ENCODE measurements around the gene PCK2.
A peak's percentile ranks its signal among the peaks of the same experiment; 100 is the strongest.

PCK2 gene

GRCh38 chr14:24084440-24084839 is 9.7 kb upstream of the PCK2 start:
- DNase-seq (ENCODE audit: low spot score), result no peak
- H3K4me3 ChIP-seq, result no peak overlapping the region
- H3K27ac ChIP-seq, result no peak overlapping the region
- TF ChIP-seq, protein P1, sequence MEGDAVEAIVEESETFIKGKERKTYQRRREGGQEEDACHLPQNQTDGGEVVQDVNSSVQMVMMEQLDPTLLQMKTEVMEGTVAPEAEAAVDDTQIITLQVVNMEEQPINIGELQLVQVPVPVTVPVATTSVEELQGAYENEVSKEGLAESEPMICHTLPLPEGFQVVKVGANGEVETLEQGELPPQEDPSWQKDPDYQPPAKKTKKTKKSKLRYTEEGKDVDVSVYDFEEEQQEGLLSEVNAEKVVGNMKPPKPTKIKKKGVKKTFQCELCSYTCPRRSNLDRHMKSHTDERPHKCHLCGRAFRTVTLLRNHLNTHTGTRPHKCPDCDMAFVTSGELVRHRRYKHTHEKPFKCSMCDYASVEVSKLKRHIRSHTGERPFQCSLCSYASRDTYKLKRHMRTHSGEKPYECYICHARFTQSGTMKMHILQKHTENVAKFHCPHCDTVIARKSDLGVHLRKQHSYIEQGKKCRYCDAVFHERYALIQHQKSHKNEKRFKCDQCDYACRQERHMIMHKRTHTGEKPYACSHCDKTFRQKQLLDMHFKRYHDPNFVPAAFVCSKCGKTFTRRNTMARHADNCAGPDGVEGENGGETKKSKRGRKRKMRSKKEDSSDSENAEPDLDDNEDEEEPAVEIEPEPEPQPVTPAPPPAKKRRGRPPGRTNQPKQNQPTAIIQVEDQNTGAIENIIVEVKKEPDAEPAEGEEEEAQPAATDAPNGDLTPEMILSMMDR (IDR thresholded peaks at IDR 0.05), result no peak

DNA sequence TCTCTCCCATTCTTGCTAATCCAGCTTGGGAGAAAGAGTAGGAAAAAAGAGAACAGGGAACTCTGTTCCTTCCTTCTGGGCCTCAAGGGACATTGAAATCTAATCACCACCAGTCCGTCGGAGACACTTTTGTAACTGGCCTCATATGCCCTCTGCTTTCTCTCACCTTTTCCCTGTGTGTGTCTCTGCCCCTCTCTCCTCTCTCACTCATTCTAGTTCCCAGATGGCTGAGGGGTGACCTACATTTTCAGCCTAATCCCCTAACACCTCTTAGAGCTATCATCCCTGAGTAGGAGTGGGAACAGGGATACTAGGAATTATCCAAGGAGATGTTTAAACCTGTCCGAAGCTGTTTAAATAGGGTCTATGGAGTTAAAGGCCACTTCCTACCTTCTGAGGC is 8.9 kb upstream of the PCK2 start:
- Histone ChIP-seq H3K27ac (no peak overlapping the region), H3K4me3 (no peak overlapping the region)
- DNase-seq (ENCODE audit: low spot score), result no peak
- TF ChIP-seq, protein P1 (IDR thresholded peaks at IDR 0.05), result no peak

DNA sequence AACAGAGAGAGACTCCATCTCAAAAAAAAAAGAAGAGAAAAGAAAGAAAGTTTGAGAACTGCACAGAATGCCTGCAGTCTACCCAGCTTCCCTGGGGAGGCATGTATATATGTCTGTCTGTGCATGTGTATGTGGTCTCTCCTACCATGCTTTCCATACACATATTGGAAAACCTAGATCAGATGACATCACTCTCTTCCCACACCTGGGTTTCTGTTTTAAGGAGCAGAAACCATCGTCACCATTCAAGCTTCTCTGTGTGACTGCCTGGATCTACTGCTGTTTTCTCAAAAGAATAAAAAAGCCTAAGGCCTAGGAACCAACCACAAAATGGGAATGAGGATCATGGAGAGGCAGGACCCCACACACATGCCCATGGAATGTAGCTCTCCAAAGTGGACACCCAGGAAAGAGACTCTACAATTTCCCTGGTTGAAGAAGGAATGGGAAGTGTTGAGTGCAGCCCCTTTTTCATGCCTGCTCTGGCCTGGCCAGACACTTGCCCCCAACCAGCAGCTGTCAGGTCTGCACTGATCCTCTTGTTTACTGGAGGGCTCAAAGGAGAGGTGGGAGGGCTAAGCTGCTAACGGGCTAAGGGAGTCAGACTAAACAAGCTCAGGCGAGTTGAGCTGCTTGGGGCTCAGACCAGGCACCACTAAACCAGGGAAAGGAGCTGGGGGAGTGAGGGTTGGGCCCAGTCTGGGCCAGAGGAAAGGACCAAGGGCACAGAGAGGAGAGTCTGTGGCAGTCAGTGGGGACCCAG is 7.7 kb upstream of the PCK2 start:
- TF ChIP-seq, protein P1 (IDR thresholded peaks at IDR 0.05), result no peak
- no peak overlapping the region for H3K4me3 ChIP-seq
- no peak for DNase-seq (ENCODE audit: low spot score)
- no peak overlapping the region for H3K27ac ChIP-seq

DNA sequence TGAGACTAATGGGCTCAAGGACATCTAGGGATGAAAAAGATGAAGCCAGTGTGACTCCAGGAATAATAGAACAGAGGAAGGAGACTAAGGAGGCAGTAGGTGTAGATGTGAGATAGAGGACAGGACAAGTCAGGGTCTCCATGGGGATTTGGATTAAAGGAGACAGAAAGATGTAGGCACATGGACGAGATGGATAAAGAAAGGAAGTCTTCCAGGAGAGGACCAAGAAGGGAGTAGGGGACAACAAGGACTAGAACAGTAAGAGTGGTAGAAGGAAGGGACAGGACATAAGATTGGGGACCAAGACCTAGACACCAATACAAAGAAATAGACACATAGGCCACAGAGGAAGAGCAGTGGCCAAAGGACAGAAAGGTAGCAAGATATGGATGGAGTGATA is 7.1 kb upstream of the PCK2 start:
- Histone ChIP-seq H3K27ac (no peak overlapping the region), H3K4me3 (no peak overlapping the region)
- TF ChIP-seq, protein P1 (IDR thresholded peaks at IDR 0.05), result no peak
- DNase-seq (ENCODE audit: low spot score), result no peak

- Histone ChIP-seq H3K4me3 (no peak overlapping the region), H3K27ac (no peak overlapping the region)
- TF ChIP-seq, protein P1 (IDR thresholded peaks at IDR 0.05), result no peak
- DNase-seq (ENCODE audit: low spot score), result no peak
Measured at GRCh38 chr14:24088095-24088494, 6.0 kb upstream of the PCK2 start.

DNA sequence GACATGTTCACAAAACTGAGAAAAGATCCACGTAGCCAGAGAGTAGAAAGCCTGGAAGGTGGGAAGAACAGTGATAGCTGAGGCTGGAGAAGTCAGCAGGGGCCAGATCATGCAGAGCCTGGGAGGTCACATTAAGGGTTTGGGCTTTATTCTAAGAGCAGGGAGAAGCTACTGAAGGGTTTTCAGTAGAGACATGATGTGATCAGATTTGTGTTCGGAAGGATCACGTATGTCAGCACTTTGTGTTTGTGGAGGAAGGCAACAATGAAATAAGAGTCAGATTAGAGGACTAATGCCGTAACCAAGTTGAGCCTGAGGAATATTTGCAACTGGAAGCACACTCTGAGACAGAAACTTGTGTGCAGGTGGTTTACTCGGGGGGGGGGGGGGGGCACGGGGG is 4.2 kb upstream of the PCK2 start:
- TF ChIP-seq, protein P1 (IDR thresholded peaks at IDR 0.05), result no peak
- H3K27ac ChIP-seq, result no peak overlapping the region
- no peak for DNase-seq (ENCODE audit: low spot score)
- H3K4me3 ChIP-seq, result no peak overlapping the region

DNA sequence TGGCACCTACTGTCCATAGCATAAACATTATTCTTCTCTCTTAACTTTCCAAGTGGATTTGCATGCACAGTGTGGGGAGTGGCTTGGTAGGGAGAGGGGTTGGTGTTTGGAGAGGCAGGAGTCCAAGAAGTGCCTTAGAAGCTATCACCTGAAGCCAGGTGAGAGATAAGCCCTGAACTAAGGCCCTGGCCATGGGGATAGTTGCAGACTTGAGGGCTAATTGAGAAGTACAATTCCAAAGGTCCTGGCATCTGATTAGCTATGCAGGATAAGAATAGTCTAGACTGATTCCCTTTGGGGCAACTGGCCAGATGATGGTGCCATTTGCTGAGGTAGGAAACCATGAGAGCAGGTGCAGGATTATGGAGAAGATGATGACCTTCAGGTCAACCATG is 2.0 kb upstream of the PCK2 start:
- H3K27ac ChIP-seq, result peak overlapping the region in 1 of 2 donors; percentile 95
- H3K4me3 ChIP-seq, result no peak overlapping the region
- TF ChIP-seq, protein P1 (IDR thresholded peaks at IDR 0.05), result no peak
- no peak for DNase-seq (ENCODE audit: low spot score)

All from coronary artery (tissue), 2 donors.